DMS79 (cell line): Measurements from ENCODE around the gene TRIM63.

Source experiments
- DNase-seq: peaks from one replicate; lab custom pipeline; 2025; lab: John Stamatoyannopoulos, UW

The TRIM63 gene

GRCh38 chr1:26057189-26057588 lies 10.2 kb downstream of the TRIM63 start:
- no peak for DNase-seq

DNA sequence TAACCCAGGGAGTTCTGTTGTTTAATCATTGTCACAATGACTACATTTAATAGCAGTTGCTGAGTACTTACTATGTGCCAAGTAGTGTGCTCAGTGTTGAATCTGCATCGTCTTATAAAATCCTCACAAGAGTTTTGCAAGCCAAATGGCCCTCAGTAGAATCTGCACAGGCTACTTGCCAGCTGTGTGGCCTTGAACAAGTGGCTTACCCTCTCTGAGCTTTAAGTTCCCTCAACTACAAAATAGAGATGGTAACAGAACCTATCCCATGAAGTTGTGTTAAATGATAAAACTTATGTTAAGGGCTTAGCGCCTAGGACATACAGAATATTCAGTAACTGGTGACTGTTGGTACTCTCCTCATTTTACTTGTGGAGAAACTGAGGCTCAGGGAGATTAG lies 12.4 kb downstream of the TRIM63 start:
- no peak for DNase-seq

DNA sequence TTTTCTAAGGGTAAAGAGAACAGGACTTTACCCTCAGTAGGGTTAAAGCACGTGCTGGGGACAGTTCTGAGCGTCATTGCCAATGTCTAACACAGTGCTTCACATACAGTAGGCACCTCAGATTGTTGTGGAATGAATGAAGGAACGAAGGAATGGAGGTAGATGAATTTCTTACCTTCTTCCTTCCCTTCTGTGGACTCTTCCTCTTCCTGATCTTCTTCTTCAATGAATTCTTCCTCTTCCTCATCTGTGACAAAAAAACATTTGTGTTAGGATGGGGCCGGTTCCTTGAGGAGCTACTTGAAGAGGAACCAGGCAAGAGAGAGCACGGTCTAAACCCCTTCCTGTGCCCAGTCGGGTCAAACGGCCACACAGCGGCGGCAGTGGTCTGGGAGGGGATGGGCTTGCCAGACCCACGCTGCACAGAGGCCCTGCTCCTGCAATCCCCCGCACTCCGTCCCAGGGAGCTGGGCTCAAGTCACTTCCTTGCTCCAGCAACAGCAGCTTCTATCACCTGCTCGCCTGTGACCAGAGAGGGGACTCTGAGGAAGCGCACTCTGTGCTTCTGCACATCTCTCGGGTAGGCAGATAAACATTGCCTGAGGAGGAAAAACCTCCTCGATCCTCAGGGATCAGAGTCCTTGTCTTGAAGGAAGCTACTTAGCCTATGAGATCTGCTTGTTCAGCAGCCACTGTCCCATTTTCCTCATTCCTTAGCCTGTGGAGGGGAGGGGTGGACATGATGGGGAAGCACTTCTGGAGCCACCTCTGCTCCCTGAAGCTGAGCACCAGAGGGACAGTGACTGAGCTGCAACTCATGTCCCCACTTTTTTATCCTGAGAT lies 13.5 kb downstream of the TRIM63 start:
- no peak for DNase-seq

DNA sequence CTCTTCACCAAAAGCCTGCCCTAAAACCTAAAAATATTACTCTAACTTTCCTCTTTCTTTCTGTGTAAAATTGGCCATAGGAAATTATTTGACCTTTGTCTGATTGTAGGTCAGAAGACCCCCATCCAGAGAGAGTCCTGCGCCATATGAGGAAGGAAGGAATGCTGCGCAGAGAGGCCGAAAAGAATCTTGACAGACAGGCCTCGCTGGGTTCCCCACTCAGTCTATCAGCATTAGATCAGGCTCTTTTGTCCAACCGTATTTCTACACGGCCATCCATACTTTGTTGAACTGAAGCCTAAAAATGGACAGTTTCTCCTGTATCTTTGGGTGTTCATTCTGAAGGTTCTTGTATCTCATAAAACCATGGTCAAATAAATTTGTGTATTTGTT lies 17.2 kb downstream of the TRIM63 start:
- no peak for DNase-seq

DNA sequence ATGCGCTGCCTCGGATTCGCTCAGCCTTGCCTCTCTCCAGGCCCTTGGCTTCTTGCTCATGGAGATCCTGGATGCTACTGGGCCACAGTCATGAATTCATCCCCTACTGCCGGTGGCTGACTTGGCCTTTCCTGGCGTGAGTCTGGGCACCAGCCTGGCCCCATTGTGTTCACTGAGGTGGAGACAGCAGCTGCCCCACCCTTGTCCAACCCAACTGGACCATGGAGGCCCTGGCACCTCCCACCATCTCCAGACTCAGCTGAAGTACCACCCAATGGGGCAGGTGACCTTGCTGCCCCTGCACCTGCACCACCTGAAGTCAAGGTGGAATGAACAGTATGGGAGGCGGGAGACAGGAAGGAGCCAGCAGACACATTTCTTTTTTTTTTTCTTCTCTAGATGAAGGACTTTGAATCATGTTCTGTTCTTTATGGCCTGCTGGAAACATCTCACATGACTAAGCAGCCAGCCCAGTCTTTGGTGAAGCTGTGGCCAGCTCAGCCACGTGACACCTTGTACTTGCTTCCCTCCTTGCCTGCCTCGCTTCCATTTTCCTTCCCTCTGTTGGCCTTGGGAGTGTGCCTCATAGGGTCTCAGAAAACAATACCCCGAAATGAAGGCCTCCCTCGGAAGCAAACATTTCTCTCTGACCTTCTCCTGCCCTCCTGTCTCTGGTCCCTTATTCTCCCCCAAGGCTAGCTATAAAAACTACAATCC lies 17.7 kb downstream of the TRIM63 start:
- DNase-seq: no peak

DNA sequence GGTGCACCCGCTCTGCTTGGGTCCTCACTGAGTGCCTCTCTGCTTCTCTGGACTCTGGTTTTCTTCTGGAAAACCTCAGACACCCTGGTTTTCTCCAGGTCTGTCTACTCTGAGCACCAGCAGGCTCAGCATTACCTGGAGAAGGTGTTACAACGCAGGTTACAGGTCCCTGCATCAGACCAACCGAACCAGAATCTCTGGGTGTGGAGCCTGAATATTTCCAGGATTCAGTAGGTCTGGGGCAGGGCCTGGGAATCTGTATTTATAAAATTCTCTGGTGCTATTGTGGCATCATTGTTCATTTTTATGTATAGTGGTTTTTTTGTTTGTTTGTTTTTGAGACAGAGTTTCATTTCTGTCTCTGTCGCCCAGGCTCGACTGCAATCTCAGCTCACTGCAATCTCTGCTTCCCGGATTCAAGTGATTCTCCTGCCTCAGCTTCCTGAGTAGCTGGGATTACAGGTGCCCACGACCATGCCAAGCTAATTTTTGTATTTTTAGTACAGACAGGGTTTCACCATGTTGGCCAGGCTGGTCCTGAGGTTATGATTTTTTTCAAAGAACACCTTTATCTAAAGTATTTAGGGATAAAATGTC lies 20.1 kb downstream of the TRIM63 start:
- no peak for DNase-seq

- no peak for DNase-seq
These were observed 21.0 kb downstream of the TRIM63 start for GRCh38 chr1:26046246-26047095.

GRCh38 chr1:26045722-26046245 lies 21.6 kb downstream of the TRIM63 start, which contains the start of gene SLC30A2:
SLC30A2 (minus strand) TSS chr1:26046118; CDS start chr1:26045896, 222 bp downstream.
- DNase-seq: no peak

GRCh38 chr1:26044971-26045721 lies 22.3 kb downstream of the TRIM63 start:
- no peak for DNase-seq

- no peak for DNase-seq
These were observed 23.0 kb downstream of the TRIM63 start for GRCh38 chr1:26044414-26044813.

DNA sequence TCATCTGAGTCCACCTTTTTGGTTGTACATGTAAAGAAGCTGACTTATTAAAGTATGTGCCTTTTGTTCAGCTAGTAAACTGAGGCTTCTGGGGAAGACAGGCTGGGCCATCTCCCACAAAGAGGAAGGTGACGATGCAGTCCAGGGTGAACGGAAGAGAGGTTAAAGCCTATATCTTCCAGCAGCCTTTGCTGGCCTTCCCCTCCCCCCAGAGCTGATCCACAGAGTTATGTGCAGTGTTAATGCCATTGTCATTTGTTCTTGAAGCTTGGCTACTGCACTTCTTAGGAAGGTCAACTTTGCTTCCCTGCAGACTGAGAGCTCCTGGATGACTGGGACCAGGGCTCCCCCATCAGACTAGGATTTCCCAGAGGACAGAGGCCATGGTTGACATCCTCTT lies 23.7 kb downstream of the TRIM63 start:
- DNase-seq: no peak

- DNase-seq: no peak
These were observed 25.5 kb downstream of the TRIM63 start for GRCh38 chr1:26041978-26042377.

- no peak for DNase-seq
These were observed 26.0 kb downstream of the TRIM63 start for GRCh38 chr1:26041401-26041800.

DNA sequence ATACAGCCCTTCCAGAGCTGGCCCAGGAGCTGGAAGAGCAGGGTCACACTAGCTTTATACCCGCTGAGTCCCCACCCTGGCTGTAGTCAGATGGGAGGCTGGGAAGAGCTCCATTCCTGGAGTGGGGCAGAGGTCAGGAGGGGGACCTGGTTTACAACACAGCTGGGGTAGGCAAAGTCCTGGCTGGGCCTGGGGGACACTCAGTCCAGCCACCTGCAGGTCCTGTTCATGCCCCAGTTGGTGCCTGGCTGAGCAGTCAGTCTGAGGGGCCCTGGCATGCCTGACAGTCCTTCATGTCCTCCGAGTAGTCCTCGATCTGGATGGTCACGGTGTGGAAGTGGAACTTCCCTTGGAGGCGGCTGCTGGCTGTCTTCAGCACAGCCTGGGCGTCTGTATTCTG lies 28.5 kb downstream of the TRIM63 start:
- no peak for DNase-seq

DNA sequence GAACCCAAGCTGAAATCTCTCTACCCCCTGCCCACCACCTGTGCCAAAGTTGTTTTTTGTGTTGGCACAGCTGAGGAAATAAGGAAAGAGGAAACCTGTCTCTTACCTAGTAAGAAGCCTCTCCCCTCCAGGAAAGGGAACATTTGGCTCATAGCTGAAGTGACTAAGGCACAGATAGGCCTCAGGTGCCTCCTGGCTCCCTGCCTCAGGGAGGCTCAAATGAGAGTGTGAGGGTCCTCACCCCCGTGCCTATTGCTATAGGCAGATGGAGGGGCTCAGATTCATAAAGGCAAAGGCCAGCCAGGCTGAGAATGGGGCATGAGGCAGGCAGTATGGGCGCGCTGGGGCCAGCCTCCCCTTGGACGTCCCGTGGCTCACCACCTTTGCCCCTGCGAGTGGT lies 29.0 kb downstream of the TRIM63 start:
- DNase-seq: no peak

DNA sequence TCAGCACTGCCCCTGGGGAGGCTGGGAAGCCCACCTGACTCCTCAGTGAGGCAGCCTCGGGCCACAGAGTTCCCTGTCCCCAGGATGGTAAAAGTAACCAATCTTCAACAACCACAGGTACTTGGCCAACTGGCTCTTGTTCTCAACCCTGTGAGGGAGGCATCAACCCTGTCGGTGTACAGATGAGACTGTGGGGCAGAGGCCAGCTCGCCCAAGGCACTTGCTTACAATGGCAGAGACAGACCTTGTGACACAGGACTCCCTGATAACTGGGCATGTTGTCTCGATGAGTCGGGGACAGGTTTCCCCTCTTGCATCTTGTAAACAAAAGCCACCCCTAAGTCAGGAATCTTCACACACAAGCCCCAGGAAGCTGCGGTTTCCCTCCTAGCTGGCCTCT lies 29.5 kb downstream of the TRIM63 start:
- no peak for DNase-seq

GRCh38 chr1:26036756-26037281 lies 30.6 kb downstream of the TRIM63 start:
- DNase-seq: no peak

DNA sequence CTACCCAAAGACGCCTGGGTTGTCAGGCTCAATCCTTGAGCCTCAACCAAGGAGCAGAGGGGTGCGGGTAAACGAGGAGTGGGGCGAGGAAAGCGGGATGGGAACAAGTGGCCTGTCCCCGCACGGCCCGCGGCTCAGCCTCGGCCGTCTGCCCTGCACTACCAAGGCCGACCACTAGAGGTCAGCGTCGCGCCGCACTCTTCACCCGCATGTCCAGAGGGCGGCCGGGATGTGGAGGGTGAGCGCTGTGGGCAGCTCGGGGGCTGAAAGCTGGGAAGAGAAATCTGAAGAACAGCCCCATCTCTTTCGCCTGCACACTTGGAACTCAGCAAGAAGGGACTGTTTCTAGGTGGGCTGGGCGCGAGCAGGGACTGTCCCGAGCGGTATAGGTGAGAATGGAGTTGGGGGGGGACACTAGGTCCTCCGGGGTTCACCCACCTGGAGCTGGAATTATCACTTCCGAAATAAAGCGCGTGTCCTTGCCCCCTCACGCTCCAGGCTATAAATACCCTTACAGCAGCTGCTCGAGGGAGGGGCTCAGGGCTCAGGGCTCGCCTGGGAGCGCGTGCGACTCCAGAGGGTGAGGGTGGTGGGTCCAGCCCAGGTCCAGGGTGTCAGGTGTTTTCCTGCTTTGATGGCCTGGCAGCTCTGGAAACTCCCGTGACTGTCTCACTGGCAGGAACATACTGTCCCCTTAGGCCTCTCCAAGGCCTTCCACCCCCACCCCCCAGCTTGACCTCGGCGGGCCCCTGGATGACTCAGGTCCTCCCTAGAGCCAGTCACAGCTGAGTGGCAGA lies 31.3 kb downstream of the TRIM63 start:
- peak; percentile 62 for DNase-seq

DNA sequence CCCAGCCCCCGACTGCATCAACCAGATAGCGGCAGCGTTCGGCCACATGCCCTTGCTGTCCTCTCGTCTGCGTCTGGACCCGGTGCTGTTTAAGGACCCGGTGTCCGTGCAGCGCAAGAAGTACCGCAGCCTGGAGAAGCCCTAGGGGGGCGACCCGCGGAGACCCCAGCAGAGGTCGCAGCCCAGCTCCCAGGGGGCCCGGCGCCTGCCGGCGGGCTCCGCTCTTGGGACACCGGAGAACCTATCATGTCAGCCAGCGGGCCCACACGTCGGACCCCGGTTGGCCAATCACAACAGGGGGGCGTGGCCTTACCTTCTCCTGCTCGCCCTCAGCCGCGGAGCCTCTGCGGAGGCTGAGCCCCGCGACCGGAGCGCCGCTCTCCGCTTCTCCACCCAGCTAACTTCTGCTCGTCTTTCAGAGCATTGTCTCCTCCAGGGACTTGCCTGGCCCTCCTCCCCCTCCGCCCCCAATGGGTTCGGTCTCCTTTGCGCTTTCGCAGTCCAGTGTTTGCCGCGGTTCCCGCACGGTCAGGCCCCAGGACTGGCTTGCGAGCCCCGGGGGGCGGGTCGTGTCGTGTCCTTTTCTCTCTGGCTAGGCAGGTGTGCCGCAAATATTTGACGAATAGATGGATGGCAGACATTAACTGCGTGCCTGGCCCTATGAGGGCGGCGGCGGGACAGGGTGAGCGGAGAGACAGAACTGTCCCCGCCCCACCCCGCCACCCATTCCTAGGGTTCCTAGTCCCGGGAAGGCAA lies 32.0 kb downstream of the TRIM63 start:
- DNase-seq: peak; percentile 86
